Suprapubic skin (tissue), 4 donors: Measurements from ENCODE around the gene RAB11A.

Experiments
- CTCF ChIP-seq, 2 donors: fragments of 200-600 bp in 1 of 2; fragments of 450-650 bp in 1 of 2; sonication (generic) in 1 of 2; IDR thresholded peaks; one replicate each; pipeline ENCODE4 v1.5.1; 2016 to 2019; ENCODE audit warnings: antibody characterized with exemption in 2 of 2, mild to moderate bottlenecking in 1 of 2, moderate library complexity in 1 of 2
- POLR2A ChIP-seq, 2 donors: fragments of 450-650 bp; IDR thresholded peaks; one replicate each; pipeline ENCODE4 v1.6.1; 2017; ENCODE audit warnings: antibody characterized with exemption in 2 of 2, mild to moderate bottlenecking in 2 of 2, moderate library complexity in 2 of 2
- POLR2AphosphoS5 ChIP-seq, 3 donors: sonication (generic); formaldehyde crosslinking; IDR thresholded peaks; one replicate each; pipeline ENCODE4 v1.6.1; 2017; ENCODE audit warnings: antibody characterized with exemption in 3 of 3

- TF ChIP-seq CTCF (IDR thresholded peaks at IDR 0.05) (no peak), POLR2A (IDR thresholded peaks at IDR 0.05) (no peak), POLR2AphosphoS5 (IDR thresholded peaks at IDR 0.05) (no peak)
Measured at GRCh38 chr15:65936282-65936681, 67.0 kb downstream of the RAB11A start.
